A549 (cell line): Measurements from ENCODE around the gene SNAI3.

Experiments
- CHD4 ChIP-seq: fragments of 200-600 bp; sonication (generic); IDR thresholded peaks from 2 replicates; pipeline ENCODE4 v1.6.1; 2016; ENCODE audit warnings: antibody characterized with exemption, mild to moderate bottlenecking, borderline replicate concordance
- TF ChIP-seq, protein P1 (sequence below): fragments of >200 bp; sonication (Bioruptor Twin); formaldehyde crosslinking; IDR thresholded peaks from 3 replicates; pipeline ENCODE4 v1.5.1; 2016
- TF ChIP-seq, protein P2 (sequence below): IDR thresholded peaks from 2 replicates; pipeline ENCODE4 v1.6.1; 2012

DNA sequence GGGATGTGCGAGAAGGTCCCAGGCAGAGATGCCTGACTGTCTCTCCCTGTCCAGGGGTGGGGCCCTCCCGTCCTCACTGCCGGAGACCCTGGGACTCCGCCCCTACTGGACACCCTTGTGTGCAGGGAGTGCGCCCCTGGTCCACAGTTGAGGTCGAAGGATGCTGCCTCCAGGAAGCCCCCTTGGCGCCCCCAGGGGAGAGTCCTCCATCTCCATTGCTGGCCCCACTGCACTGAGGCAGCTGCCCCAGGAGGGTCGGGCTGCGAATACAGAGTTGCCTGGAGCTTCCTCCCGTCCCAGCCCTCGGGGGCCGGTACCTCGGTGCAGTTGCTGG is 46.6 kb upstream of the SNAI3 start:
- TF ChIP-seq, protein P1, sequence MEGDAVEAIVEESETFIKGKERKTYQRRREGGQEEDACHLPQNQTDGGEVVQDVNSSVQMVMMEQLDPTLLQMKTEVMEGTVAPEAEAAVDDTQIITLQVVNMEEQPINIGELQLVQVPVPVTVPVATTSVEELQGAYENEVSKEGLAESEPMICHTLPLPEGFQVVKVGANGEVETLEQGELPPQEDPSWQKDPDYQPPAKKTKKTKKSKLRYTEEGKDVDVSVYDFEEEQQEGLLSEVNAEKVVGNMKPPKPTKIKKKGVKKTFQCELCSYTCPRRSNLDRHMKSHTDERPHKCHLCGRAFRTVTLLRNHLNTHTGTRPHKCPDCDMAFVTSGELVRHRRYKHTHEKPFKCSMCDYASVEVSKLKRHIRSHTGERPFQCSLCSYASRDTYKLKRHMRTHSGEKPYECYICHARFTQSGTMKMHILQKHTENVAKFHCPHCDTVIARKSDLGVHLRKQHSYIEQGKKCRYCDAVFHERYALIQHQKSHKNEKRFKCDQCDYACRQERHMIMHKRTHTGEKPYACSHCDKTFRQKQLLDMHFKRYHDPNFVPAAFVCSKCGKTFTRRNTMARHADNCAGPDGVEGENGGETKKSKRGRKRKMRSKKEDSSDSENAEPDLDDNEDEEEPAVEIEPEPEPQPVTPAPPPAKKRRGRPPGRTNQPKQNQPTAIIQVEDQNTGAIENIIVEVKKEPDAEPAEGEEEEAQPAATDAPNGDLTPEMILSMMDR = no peak
- no peak for TF ChIP-seq CHD4
- TF ChIP-seq, protein P2, sequence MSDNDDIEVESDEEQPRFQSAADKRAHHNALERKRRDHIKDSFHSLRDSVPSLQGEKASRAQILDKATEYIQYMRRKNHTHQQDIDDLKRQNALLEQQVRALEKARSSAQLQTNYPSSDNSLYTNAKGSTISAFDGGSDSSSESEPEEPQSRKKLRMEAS = no peak
